Upper lobe of left lung (tissue), 6 donors: ENCODE measurements around the gene UST. TPM values are rescaled to one million over a fixed set of nuclear protein-coding genes. Genes with fewer than 3 reads are reported as not detected.

Experiments used
- ATAC-seq, 2 donors: fragments of 200-7000 bp; cut with Tn5 transposase; one replicate each; pipeline ENCODE4 v1.9.1; 2022; ENCODE audit warnings: mild to moderate bottlenecking in 2 of 2, moderate library complexity in 2 of 2; ENCODE audit not compliant: low FRiP score in 2 of 2
- DNase-seq, 2 donors: peaks; one replicate each; pipeline ENCODE4 v3.0.0-alpha.2; 2019 to 2020
- H3K27ac ChIP-seq, 4 donors: fragments of 200-600 bp; sonication (generic); one replicate each; pipeline ENCODE4 v1.5.1; 2016 to 2019
- H3K27me3 ChIP-seq, 4 donors: fragments of 200-600 bp; sonication (generic); one replicate each; pipeline ENCODE4 v1.5.1; 2017 to 2019
- H3K36me3 ChIP-seq, 4 donors: fragments of 200-600 bp; sonication (generic); one replicate each; pipeline ENCODE4 v1.5.1; 2016 to 2019
- H3K4me1 ChIP-seq, 4 donors: fragments of 200-600 bp; sonication (generic); one replicate each; pipeline ENCODE4 v1.5.1; 2018 to 2019
- H3K4me3 ChIP-seq, 4 donors: fragments of 200-600 bp; sonication (generic); one replicate each; pipeline ENCODE4 v1.5.1; 2017 to 2019; ENCODE audit warnings: mild to moderate bottlenecking in 2 of 4, moderate library complexity in 1 of 4
- H3K9me3 ChIP-seq, 4 donors: fragments of 200-600 bp; sonication (generic); one replicate each; pipeline ENCODE4 v1.5.1; 2018 to 2019
- EP300 ChIP-seq, 4 donors: sonication (generic); formaldehyde crosslinking; IDR thresholded peaks; one replicate each; pipeline ENCODE4 v1.5.1; 2017; ENCODE audit warnings: antibody characterized with exemption in 4 of 4, control low read depth in 2 of 4
- POLR2A ChIP-seq, 4 donors: fragments of 450-650 bp; IDR thresholded peaks; one replicate each; pipeline ENCODE4 v1.5.1; 2016 to 2017; ENCODE audit warnings: antibody characterized with exemption in 4 of 4, mild to moderate bottlenecking in 2 of 4
- POLR2AphosphoS5 ChIP-seq, 2 donors: sonication (generic); formaldehyde crosslinking; IDR thresholded peaks; one replicate each; pipeline ENCODE4 v1.5.1; 2017; ENCODE audit warnings: antibody characterized with exemption in 2 of 2
- WGBS, 2 donors: methylation state at CpG; one replicate each; pipeline ENCODE4 v1.1.5; 2017 to 2018; 5-methylcytosine and 5-hydroxymethylcytosine counted together
- total RNA-seq, 6 donors: library from RNA; depleted of rRNA in 4 of 6; stranded (reverse); fragments of >200 nt in 4 of 6; gene quantifications; one replicate each; pipeline versions ENCODE4 v1.1.0 to v1.2.1, GENCODE V29; 2016 to 2021
- TF ChIP-seq, protein P1 (sequence below), 6 experiments: fragments of 450-650 bp in 4 of 6; fragments of 200-600 bp in 2 of 6; sonication (generic) in 2 of 6; IDR thresholded peaks; one replicate each; pipeline ENCODE4 v1.5.1; 2016 to 2019; ENCODE audit warnings: antibody characterized with exemption in 6 of 6
- donor health status: DM: no; HTN: no; CAD: no; lungs with moderate emphysema.
- donor health status: DM: no; HTN: yes; CAD: no; lungs with severe emphysema.

UST gene
- total RNA-seq, 6 donors from 2014 or later: 10.2 to 21.6 (median 14.2) TPM

DNA sequence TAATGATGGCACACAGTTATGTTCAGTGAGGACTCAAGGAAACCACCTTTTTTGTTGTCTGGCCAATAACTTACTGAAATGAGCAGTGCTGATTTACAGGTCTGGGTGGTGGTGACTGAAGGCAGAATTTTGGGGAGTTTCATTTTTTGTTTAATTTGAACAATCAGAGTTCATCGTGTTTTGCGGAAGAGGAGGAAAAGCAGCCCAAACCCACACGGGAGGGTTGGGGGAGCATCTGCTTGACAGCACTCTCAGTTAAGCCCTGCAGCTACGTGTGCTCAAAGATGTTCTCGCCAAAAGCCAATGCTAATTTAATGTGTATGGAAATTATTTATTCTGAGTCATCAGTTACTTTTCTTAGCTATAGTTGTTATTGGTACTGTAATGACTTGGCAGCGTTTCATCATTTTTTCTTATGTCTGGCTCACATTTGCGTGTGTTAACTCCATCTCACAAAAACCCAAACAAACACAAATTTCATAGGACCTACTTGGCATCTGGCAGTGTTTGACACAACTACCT is 89.2 kb downstream of the UST start:
- no peaks in the 10 kb centered on the region for H3K27me3 ChIP-seq
- H3K4me3 ChIP-seq: no peak overlapping the region
- DNase-seq (no peak), ATAC-seq (no peak)
- H3K4me1 ChIP-seq: no peaks in the 10 kb centered on the region
- no peak for TF ChIP-seq POLR2AphosphoS5 (IDR thresholded peaks at IDR 0.05)
- TF ChIP-seq POLR2A (IDR thresholded peaks at IDR 0.05): no peak
- TF ChIP-seq, protein P1, sequence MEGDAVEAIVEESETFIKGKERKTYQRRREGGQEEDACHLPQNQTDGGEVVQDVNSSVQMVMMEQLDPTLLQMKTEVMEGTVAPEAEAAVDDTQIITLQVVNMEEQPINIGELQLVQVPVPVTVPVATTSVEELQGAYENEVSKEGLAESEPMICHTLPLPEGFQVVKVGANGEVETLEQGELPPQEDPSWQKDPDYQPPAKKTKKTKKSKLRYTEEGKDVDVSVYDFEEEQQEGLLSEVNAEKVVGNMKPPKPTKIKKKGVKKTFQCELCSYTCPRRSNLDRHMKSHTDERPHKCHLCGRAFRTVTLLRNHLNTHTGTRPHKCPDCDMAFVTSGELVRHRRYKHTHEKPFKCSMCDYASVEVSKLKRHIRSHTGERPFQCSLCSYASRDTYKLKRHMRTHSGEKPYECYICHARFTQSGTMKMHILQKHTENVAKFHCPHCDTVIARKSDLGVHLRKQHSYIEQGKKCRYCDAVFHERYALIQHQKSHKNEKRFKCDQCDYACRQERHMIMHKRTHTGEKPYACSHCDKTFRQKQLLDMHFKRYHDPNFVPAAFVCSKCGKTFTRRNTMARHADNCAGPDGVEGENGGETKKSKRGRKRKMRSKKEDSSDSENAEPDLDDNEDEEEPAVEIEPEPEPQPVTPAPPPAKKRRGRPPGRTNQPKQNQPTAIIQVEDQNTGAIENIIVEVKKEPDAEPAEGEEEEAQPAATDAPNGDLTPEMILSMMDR (IDR thresholded peaks at IDR 0.05): no peak
- TF ChIP-seq EP300 (IDR thresholded peaks at IDR 0.05): no peak
- 75 to 77% methylated on average over 7 of the region's 7 CpGs for WGBS, 2 donors
- no peak overlapping the region for H3K27ac ChIP-seq
- no peaks in the 10 kb centered on the region for H3K36me3 ChIP-seq
- no peaks in the 10 kb centered on the region for H3K9me3 ChIP-seq

DNA sequence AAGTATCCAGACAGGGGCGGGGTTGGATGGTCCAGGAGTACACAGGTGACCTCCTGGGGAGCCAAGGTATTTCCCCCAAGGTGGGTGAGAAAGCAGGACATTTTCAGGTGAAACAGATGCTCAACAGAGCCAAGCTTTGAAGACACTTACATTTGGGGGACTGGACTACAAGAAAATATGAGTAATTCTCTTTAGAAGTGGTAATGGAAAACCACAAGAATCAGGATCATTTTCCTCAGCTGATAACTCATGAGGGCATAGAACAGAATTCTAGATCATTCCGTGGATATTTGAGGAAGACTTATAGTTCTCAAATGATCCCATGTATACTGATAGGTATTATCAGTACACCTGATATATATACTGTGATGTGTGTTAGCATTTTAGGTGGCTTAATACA is 89.9 kb downstream of the UST start:
- ATAC-seq: no peak
- 88 to 89% methylated on average over 2 of the region's 2 CpGs for WGBS, 2 donors
- Histone ChIP-seq H3K9me3 (no peaks in the 10 kb centered on the region), H3K4me1 (no peaks in the 10 kb centered on the region), H3K36me3 (no peaks in the 10 kb centered on the region), H3K27ac (no peak overlapping the region), H3K4me3 (no peak overlapping the region), H3K27me3 (no peaks in the 10 kb centered on the region)
- TF ChIP-seq EP300 (IDR thresholded peaks at IDR 0.05) (no peak), POLR2A (IDR thresholded peaks at IDR 0.05) (no peak), POLR2AphosphoS5 (IDR thresholded peaks at IDR 0.05) (no peak)
- TF ChIP-seq, protein P1 (IDR thresholded peaks at IDR 0.05): no peak
- no peak for DNase-seq

DNA sequence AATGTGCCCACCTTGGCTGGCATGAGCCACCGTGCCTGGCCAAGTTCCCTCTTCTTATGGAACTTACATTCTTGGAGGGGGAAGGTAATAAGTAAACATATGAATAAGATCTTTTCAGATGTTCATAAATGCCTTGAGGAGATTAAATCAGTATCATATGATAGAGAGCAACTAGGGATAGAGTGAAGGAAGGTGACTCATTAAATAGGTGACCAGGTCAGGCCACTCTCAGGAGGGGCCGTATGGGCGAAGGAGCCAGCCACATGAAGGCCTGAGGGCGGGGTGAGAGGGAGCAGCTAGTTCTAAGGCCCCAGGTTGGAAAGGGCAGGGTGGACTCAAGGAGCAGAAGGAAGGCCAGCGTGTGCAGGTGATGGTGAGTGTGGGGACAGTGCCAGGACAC is 91.1 kb downstream of the UST start:
- Histone ChIP-seq H3K27me3 (no peaks in the 10 kb centered on the region), H3K4me3 (no peak overlapping the region), H3K9me3 (no peaks in the 10 kb centered on the region), H3K36me3 (no peaks in the 10 kb centered on the region), H3K4me1 (no peaks in the 10 kb centered on the region), H3K27ac (no peak overlapping the region)
- 86 to 88% methylated on average over 5 of the region's 5 CpGs for WGBS, 2 donors
- DNase-seq: no peak
- TF ChIP-seq POLR2AphosphoS5 (IDR thresholded peaks at IDR 0.05): no peak
- TF ChIP-seq, protein P1 (IDR thresholded peaks at IDR 0.05): no peak
- no peak for TF ChIP-seq EP300 (IDR thresholded peaks at IDR 0.05)
- no peak for TF ChIP-seq POLR2A (IDR thresholded peaks at IDR 0.05)
- no peak for ATAC-seq

DNA sequence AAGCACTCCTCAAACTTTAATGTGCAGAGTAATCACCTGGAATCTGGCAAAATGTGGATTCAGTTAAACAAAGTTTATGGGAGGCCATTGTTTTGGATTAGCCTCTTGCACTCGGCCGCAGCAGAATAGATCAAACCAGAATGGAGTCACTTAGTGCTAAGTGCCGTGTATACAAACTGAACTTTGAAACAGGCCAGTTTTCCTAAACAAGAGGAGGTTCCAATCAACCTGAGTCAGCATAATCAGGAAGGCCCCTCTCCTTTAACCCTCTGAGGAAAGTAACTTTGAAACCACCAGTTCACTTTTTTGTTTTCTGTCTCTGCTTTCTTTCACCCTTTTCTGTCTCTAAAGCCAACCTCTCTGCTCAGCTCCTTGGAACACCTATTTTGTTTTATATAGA is 92.2 kb downstream of the UST start:
- no peak for DNase-seq
- Histone ChIP-seq H3K36me3 (no peaks in the 10 kb centered on the region), H3K27ac (no peak overlapping the region), H3K4me3 (no peak overlapping the region), H3K9me3 (no peaks in the 10 kb centered on the region), H3K4me1 (no peaks in the 10 kb centered on the region), H3K27me3 (no peaks in the 10 kb centered on the region)
- 77 to 81% methylated on average over 3 of the region's 3 CpGs for WGBS, 2 donors
- TF ChIP-seq POLR2AphosphoS5 (IDR thresholded peaks at IDR 0.05) (no peak), POLR2A (IDR thresholded peaks at IDR 0.05) (no peak), EP300 (IDR thresholded peaks at IDR 0.05) (no peak)
- TF ChIP-seq, protein P1 (IDR thresholded peaks at IDR 0.05): no peak
- no peak for ATAC-seq

DNA sequence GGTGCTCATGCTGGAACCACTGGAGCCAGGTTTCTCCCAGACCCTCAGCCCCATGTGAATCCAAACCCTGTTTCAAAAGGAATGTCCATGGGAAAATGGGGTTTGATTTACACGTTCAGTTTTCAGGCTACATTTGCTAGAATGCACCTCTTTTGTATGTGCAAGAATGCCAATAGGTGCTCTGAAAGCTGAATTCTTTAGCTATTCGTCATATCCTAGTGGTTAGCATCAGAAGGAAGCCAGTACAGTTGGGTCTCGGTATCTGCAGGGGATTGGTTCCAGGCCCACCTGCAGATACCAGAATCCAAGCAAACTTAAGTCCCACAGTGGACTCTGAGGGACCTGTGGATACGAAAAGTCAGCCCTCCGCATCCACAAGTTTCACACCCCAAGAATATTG is 93.4 kb downstream of the UST start:
- Histone ChIP-seq H3K4me1 (no peaks in the 10 kb centered on the region), H3K9me3 (no peaks in the 10 kb centered on the region), H3K27ac (no peak overlapping the region), H3K36me3 (no peaks in the 10 kb centered on the region), H3K4me3 (no peak overlapping the region), H3K27me3 (no peaks in the 10 kb centered on the region)
- no peak for TF ChIP-seq POLR2AphosphoS5 (IDR thresholded peaks at IDR 0.05)
- TF ChIP-seq EP300 (IDR thresholded peaks at IDR 0.05): no peak
- TF ChIP-seq POLR2A (IDR thresholded peaks at IDR 0.05): no peak
- TF ChIP-seq, protein P1 (IDR thresholded peaks at IDR 0.05): no peak
- DNase-seq: no peak
- no peak for ATAC-seq
- WGBS, 2 donors: 79 to 88% methylated on average over 3 to 5 of the region's 5 CpGs
